VCaP (cell line): Measurements from ENCODE around the gene CCDC74B.
"Not testable (repeated sequence)": the region's sequence is repeated elsewhere in the genome, so short reads cannot be mapped to it uniquely, and the experiment has no call there.

ENCODE experiments used
- H3K27ac ChIP-seq: fragments of 450-650 bp; 2 replicates; pipeline ENCODE4 v1.5.1; 2017
- TF ChIP-seq, protein P1 (sequence below): fragments of 450-650 bp; conservative IDR thresholded peaks from 2 replicates; pipeline ENCODE4 v1.5.1; 2017; ENCODE audit warnings: mild to moderate bottlenecking, moderate library complexity

Gene CCDC74B

DNA sequence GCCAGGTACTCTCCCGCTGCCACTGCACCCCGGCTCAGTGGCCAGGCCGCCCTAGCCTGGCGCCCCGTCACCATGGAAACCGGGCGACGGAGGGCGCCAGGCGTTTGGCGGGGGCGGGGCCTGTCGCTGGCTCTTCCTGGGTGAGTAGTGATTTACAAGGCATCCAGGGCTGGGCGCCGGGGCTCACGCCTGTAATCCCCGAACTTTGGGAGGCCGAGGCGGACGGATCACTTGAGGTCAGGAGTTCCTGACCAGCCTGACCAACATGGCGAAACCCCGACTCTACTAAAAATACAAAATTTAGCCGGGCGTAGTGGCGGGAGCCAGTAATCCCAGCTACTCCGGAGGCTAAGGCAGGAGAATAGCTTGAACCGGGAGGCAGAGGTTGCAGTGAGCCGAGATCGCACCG is at the start of gene CCDC74B:
Gene CCDC74B (minus strand): TSS at position 107 of the 409 bp plus-strand sequence. CDS start 116 bp downstream, outside the sequence.
- H3K27ac ChIP-seq, result peak within 1 kb of the TSS; percentile 29; the same call in 1 of the 2 replicates

DNA sequence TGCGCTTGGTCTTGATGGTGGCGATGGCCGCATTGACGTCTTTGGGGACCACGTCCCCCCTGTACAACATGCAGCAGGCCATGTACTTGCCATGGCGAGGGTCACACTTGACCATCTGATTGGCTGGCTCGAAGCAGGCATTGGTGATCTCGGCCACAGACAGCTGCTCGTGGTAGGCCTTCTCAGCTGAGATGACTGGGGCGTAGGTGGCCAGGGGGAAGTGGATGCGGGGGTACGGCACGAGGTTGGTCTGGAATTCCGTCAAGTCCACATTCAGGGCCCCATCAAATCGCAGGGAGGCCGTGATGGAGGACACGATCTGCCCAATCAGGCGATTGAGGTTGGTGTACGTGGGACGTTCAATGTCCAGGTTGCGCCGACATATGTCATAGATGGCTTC is 48.9 kb upstream of the CCDC74B start:
- not testable (repeated sequence) for H3K27ac ChIP-seq

DNA sequence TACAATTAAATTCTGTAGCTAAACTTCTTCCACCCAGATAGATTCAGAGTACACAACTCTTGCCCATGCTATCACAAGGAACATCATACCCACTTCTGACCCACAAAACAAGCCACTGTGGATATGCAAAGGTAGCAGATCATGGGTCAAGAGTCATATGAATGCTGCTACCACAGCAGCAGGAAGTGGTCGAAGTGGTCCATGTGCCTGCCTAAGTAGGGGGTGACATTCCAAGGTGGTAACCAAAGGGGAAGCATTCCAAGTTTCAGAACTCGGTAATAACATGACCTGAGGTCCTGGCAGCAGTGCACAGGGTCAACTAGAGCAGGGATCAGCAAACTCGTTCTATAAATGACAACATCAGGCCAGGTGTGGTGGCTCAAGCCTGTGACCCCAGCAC is 47.5 kb upstream of the CCDC74B start:
- H3K27ac ChIP-seq, result not testable (repeated sequence)

DNA sequence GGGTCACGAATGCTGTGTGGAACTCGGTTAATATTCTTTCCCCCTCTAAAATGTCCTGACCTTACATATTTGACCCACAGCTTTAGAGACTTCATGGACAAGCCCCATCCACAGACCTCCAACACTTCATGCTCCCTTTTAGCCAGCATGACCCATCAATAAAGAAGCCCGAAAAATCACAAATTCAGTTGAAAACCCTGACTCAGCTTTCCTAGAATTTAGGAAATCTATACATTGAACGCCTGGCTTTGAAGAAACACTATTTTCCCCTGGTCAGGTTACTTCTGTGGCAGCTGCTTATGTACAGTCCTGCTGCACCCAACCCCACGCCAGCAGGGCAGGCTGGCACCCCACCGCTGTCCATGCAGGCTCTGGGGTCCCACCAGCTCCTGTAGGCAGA is 46.4 kb upstream of the CCDC74B start:
- H3K27ac ChIP-seq, result not testable (repeated sequence)

DNA sequence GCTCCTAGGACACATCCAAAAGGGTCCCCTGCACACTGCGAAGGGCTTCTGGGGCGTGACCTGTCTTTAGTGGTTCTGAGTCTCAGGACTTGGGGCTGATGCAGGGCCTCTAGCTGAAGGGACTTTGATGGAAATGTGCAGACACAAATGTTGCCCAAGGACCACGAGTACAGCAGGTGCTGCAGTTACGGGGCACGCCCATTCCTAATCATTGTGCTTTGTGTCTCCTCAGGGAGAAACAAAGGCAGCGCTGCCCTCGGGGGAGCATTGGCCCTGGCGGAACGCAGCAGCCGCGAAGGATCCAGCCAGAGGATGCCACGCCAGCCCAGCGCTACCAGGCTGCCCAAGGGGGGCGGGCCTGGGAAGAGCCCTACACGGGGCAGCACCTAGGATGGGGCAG is 45.3 kb upstream of the CCDC74B start:
- H3K27ac ChIP-seq, result no peak overlapping the region
- TF ChIP-seq, protein P1, sequence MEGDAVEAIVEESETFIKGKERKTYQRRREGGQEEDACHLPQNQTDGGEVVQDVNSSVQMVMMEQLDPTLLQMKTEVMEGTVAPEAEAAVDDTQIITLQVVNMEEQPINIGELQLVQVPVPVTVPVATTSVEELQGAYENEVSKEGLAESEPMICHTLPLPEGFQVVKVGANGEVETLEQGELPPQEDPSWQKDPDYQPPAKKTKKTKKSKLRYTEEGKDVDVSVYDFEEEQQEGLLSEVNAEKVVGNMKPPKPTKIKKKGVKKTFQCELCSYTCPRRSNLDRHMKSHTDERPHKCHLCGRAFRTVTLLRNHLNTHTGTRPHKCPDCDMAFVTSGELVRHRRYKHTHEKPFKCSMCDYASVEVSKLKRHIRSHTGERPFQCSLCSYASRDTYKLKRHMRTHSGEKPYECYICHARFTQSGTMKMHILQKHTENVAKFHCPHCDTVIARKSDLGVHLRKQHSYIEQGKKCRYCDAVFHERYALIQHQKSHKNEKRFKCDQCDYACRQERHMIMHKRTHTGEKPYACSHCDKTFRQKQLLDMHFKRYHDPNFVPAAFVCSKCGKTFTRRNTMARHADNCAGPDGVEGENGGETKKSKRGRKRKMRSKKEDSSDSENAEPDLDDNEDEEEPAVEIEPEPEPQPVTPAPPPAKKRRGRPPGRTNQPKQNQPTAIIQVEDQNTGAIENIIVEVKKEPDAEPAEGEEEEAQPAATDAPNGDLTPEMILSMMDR, result no peak

DNA sequence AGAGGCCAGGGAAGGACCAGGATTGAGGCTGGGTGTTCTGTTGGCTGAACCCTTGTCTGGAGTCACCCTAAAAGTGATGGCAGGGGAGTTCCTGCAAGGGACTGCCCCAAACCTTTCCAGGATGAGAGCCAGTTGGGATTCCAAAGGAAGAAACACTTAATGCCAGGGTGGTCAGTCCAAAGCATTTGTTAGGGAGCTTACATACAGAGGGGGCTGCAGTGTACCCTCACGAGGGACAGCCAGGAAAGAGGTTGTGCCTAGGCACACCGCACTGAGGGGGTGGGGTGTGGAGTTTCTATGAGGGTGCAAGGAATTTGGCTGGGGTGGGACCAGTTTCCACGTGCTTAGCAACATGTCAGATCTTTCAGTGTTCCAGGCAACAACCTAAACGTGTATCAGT is 44.0 kb upstream of the CCDC74B start:
- not testable (repeated sequence) for H3K27ac ChIP-seq

DNA sequence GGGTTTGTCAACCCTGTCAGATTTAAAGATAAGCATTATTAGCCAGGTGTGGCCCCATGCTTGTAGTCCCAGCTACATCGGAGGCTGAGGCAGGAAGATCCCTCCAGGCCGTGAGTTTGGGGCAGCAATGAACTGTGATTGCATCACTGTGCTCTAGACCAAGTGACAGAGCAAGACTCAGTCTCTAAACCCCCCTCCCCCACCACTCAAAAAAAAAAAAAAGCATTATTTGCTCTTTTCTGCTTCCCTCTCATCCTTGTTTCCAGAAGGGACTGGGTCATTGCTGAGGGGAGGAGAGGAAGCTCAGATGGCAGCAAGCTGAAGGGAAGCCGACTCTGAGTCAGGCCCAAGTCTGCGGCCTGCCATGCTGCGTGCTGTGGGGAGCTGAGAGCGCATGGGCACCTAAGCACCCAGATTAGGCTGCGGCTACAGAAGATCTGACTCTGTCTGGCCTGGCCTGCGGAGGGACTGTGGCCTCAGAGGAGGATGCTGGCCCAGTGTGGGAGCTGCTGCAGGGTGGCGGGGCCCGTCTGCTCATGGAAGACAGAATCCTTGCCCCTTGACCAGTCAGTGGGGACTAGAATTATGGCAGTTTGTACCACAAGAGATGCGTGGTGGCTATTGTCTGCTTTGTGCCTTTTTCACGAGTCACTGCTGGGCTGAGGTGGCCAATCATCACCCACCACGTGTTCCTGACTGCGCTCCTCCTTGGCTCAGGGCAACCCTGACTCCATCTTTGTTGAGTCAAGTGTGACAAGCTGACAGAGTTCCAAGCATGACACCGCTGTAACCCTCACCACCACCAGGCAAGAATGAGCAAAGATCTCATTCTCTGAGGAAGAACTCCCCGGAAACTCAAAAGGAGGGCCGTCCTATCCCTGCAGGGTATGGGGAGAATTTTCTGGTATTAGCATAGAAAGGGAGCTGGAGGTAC is 43.2 kb upstream of the CCDC74B start:
- H3K27ac ChIP-seq, result not testable (repeated sequence)

DNA sequence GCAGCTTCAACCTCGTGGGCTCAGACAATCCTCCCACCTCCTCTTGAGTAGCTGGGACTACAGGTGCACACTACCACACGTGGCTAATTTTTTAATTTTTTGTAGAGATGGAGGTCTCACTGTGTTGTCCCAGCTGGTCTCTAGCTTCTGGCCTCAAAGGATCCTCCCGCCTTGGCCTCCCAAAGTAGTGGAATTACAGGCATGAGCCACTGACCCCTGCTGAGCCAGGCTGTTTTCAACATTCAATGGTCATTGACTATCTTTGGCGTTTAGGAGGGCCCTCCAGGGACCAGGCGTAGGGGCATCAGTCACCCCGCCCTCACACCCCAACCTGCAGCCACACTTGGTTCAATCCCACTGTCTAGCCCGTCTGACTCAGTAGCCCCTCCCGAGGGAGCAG is 42.4 kb upstream of the CCDC74B start:
- TF ChIP-seq, protein P1, result no peak

DNA sequence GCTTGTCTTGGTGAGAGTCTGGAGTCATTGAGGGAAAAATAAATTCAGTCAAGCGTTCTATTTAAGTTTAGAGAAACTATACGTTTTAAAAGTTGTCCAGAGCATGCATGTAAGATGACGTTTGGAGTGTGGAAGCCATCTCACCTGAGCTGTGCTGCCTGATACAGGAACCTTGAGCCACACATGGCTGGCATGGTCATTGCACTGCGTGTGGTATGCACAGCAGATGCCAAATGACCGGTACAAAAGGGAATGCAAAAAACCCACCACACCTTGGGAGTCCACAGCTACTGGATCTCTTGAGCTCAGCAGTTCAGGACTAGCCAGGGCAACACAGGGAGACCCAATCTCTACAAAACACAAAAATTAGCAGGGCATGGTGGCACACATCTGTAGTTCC is 41.5 kb upstream of the CCDC74B start:
- TF ChIP-seq, protein P1, result no peak
- H3K27ac ChIP-seq, result no peak overlapping the region

More for the DNA sequence above, 42.4 kb upstream of the CCDC74B start:
- no peak overlapping the region for H3K27ac ChIP-seq

DNA sequence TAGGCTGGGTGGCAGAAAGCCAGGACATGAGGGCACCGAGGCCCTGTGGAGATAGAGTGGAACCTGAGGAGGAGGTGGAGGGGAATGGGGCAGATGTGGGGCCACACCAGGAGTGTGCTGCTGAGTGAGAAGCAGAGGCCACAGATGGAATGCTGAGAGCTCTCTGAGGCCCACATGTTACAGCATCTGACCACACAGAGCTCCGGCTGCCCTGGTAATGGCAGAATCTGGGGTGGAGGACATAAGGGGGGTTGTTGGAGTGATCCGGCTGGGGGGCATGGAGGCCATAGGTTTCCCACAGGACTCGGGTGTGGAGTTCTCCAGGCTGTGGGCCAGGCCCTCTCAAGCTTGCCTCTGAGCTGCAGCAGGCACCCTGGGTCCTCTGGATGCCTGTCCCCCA is 41.0 kb upstream of the CCDC74B start:
- H3K27ac ChIP-seq, result no peak overlapping the region
- TF ChIP-seq, protein P1, result no peak

DNA sequence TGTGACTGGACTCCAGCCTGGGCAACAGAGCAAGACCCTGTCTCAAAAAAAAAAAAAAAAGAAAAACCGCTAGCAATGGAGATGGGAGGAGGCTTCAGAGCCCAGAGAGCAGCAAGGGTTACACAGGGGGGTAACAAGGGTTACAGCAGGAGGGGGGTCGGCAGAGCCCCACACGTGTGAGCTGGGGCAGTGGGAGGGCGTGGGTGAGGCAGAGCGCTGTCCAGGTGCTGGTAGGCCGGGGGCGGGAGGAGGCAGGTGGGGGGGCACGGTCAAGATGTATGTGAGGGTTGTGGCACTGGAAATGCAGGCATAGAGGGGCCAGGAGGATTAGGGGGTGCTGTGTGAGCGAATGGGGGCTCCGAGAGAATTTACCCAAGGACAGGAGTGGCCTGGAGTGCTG is 40.5 kb upstream of the CCDC74B start:
- no peak overlapping the region for H3K27ac ChIP-seq
- TF ChIP-seq, protein P1, result no peak
